ENCODE results near the gene USP36.

GRCh38 chr17:78888941-78889518 is 48.4 kb upstream of the USP36 start:
- TF ChIP-seq POLR2A (IDR thresholded peaks at IDR 0.05; ENCODE audit: low read length), result no peak
- no peak for TF ChIP-seq GATA1 (IDR thresholded peaks at IDR 0.05; ENCODE audit: low read depth, low read length)

All from erythroblast (primary cell).